Epithelial cell of proximal tubule (primary cell): ENCODE results near the gene GLTPD2. TPM values are rescaled to one million over a fixed set of nuclear protein-coding genes. Genes with fewer than 3 reads are reported as not detected.

Source experiments
- DNase-seq: peaks from one replicate; pipeline ENCODE4 v3.0.0-alpha.2; 2011; ENCODE audit warnings: low read depth
- H3K4me3 ChIP-seq: 2 replicates; pipeline ENCODE4 v1.5.1; 2011; ENCODE audit warnings: low read depth, mild to moderate bottlenecking, low read length
- total RNA-seq: library from RNA; depleted of rRNA; stranded (reverse); fragments of >200 nt; gene quantifications from 2 replicates; pipeline ENCODE4 v1.2.3, GENCODE V29; 2015
- TF ChIP-seq, protein P1 (sequence below): conservative IDR thresholded peaks from 2 replicates; pipeline ENCODE4 v1.5.1; 2012; ENCODE audit warnings: low read depth, mild to moderate bottlenecking, low read length

The GLTPD2 gene
- total RNA-seq, 1 donor from 2014 or later: not detected

DNA sequence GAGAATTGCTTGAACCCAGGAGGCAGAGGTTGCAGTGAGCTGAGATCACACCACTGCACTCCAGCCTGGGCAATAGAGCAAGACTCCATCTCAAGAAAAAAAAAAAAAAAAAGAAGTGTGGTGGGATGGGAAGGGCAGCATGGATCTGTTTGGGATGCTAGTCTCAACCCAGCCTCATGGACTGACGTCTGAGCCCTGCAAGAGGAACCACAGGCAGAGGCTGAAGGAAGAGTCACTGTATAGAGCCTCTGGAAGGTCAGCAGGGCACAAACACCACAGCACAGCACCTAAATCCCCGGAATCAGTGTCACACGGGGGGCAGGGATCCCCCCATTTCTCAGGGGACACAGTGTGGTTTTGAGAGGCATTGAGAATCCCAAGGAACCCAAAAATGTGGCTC lies 38.2 kb upstream of the GLTPD2 start:
- no peak overlapping the region for H3K4me3 ChIP-seq
- TF ChIP-seq, protein P1, sequence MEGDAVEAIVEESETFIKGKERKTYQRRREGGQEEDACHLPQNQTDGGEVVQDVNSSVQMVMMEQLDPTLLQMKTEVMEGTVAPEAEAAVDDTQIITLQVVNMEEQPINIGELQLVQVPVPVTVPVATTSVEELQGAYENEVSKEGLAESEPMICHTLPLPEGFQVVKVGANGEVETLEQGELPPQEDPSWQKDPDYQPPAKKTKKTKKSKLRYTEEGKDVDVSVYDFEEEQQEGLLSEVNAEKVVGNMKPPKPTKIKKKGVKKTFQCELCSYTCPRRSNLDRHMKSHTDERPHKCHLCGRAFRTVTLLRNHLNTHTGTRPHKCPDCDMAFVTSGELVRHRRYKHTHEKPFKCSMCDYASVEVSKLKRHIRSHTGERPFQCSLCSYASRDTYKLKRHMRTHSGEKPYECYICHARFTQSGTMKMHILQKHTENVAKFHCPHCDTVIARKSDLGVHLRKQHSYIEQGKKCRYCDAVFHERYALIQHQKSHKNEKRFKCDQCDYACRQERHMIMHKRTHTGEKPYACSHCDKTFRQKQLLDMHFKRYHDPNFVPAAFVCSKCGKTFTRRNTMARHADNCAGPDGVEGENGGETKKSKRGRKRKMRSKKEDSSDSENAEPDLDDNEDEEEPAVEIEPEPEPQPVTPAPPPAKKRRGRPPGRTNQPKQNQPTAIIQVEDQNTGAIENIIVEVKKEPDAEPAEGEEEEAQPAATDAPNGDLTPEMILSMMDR: no peak
- DNase-seq: no peak

DNA sequence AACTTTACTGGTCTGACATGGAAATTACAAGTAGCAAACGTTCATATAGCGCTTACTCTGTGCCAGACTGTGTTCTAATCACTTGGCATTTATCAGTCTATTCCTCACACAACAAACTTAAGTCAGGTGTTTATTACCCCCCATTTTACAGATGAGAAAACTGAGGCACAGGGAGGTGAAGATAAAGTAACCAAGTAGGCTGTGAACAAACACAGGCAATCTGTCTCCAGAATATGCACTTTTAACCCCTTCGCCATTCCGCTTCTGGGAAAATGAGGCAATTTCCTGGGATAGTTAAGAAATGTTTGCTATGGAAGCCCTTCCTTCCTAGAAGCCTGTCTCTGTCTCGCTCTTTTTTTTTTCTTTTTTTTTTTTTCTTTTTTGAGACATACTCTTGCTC lies 36.8 kb upstream of the GLTPD2 start:
- TF ChIP-seq, protein P1: no peak
- no peak for DNase-seq
- no peak overlapping the region for H3K4me3 ChIP-seq

DNA sequence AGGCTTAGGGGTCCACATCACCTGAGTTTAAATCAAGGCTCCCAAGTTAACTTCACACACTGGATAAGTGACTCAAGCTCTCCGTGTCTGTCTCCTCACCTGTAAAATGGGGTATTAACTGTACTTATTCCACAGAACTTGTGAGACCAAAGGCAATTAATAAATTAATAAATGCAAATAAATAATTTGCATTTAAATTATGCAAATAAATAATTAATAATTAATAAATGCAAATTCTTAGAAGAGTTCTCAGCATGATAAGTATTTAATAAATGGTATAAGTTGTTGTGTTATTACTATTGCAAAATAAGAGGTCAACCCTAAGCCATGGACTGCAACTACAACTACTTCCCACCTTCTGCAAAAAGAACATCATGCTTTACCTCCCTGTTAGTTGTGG lies 35.4 kb upstream of the GLTPD2 start:
- TF ChIP-seq, protein P1: no peak
- DNase-seq: no peak
- no peak overlapping the region for H3K4me3 ChIP-seq

DNA sequence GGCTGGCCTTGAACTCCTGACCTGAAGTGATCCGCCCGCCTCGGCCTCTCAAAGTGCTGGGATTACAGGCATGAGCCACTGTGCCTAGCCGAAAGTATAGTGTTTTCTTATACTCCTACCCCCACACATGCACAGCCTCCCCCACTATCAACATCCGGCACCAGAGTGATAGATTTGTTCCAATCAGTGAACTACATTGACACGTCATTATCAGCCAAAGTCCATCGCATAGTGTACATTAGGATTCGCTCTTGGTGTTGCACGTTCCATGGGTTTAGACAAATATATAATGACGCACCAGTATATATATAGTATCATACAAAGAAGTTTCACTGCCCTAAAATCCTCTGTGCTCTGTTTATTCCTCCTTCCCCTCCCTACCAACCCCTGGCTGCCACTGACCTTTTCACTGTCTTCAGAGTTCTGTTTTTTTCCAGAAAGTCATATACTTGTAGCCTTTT lies 29.0 kb upstream of the GLTPD2 start:
- no peak overlapping the region for H3K4me3 ChIP-seq
- DNase-seq: no peak
- TF ChIP-seq, protein P1: no peak

DNA sequence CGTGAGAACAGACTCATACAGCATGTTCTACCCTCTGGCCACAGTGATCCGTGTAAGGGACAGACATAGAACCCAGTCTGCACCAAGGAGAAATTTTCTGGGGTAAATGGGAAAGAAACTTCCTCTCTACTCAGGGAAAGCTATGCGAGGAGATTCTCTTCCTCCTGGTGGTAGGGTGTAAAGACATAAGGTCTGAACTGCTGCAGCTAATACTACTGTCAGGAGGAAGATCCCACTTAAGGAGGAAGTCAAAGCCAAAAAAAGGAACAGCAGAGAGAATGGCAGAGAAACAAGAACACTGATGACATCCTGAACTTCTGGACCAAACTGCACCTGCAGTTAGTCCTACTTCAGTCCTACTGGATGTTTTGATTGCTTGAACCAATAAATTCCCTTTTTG lies 24.2 kb upstream of the GLTPD2 start:
- H3K4me3 ChIP-seq: no peak overlapping the region
- no peak for DNase-seq
- TF ChIP-seq, protein P1: no peak

DNA sequence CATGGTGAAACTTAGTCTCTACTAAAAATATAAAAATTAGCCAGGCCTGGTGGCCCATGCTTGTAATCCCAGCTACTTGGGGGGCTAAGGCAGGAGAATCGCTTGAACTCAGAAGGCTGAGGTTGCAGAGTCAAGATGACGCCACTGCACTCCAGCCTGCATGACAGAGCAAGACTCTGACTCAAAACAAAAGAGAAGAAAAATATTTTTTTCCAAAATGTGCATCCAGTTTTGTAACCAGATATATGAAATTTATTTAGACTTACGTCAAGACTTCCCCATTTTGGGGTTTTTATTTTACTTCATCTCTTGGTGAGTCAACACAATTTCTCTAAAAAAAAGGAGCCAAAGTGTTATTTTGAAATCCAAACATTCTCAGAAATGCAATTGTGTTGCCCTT lies 22.6 kb upstream of the GLTPD2 start:
- H3K4me3 ChIP-seq: no peak overlapping the region
- DNase-seq: no peak
- TF ChIP-seq, protein P1: no peak

DNA sequence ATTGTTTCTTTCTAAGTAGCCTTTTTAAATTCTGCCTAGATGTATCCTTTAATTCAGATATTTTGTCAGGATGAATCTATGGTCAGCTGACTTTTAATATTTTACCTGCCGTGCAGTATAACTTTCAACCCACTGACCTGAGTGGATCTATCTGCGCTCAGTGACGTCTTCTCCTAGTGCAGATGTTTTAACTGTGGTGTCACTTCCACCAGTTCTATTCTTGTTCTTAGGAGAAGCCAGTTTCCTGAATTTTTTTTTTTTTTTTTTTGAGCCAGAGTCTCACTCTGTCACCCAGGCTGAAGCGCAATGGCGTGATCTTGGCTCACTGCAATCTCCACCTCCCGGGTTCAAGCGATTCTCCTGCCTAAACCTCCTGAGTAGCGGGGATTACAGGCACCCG lies 22.0 kb upstream of the GLTPD2 start:
- TF ChIP-seq, protein P1: no peak
- DNase-seq: no peak
- H3K4me3 ChIP-seq: no peak overlapping the region
